IMR-90 (cell line): ENCODE data around the gene SSH2. TPM values are rescaled to one million over a fixed set of nuclear protein-coding genes. Genes with fewer than 3 reads are reported as not detected.

Source experiments
- ATAC-seq: fragments of 200-7000 bp; cut with Tn5 transposase; 2 replicates; pipeline ENCODE4 v1.9.1; 2020; ENCODE audit warnings: low read depth, mild to moderate bottlenecking, moderate library complexity
- BruUV-seq: library from RNA; stranded (reverse); fragments of 400-500 nt; replicated peaks from 2 replicates; lab custom pipeline; 2021; lab: Mats Ljungman, UMichigan
- CTCF ChIA-PET: fragments of 300-600 bp; formaldehyde crosslinking; extraction: SDS; loops from one replicate; lab custom pipeline; 2021; ENCODE audit warnings: antibody characterized with exemption; lab: Yijun Ruan, JAX
- POLR2A ChIA-PET: fragments of 300-600 bp; sonication (Branson Sonifier 250); formaldehyde crosslinking; loops from one replicate; lab custom pipeline; 2022; ENCODE audit warnings: antibody characterized with exemption; ENCODE audit not compliant: unreplicated experiment; lab: Charles Lee
- DNase-seq: peaks from one replicate; pipeline ENCODE4 v3.0.0; 2013
- H2AFZ ChIP-seq: replicated peaks from 2 replicates; pipeline ENCODE3; 2013; ENCODE audit warnings: low read length, mild to moderate bottlenecking; ENCODE audit not compliant: poor library complexity
- H2AK5ac ChIP-seq: 2 replicates; pipeline ENCODE4 v1.6.1; 2013; ENCODE audit warnings: low read depth, low read length, inconsistent platforms
- H2AK9ac ChIP-seq: replicated peaks from 2 replicates; pipeline ENCODE3; 2013; ENCODE audit warnings: mild to moderate bottlenecking, low read depth, low read length, moderate library complexity; ENCODE audit not compliant: poor library complexity
- H2BK120ac ChIP-seq: 2 replicates; pipeline ENCODE4 v1.6.1; 2013; ENCODE audit warnings: low read depth, low read length, inconsistent platforms
- H2BK15ac ChIP-seq: 3 replicates; pipeline ENCODE4 v1.6.1; 2013; ENCODE audit warnings: low read depth, low read length, inconsistent platforms
- H2BK20ac ChIP-seq: 2 replicates; pipeline ENCODE4 v1.6.1; 2013; ENCODE audit warnings: low read depth, mild to moderate bottlenecking, inconsistent platforms, low read length, moderate library complexity
- H2BK5ac ChIP-seq: 2 replicates; pipeline ENCODE4 v1.6.1; 2013; ENCODE audit warnings: mild to moderate bottlenecking, low read depth, low read length, inconsistent platforms; ENCODE audit not compliant: poor library complexity, severe bottlenecking
- H3K14ac ChIP-seq: replicated peaks from 2 replicates; pipeline ENCODE4 v1.6.1; 2013; ENCODE audit warnings: low read depth, low read length, inconsistent platforms
- H3K18ac ChIP-seq: 2 replicates; pipeline ENCODE4 v1.6.1; 2013; ENCODE audit warnings: low read depth, low read length, control low read depth
- H3K23ac ChIP-seq: 2 replicates; pipeline ENCODE4 v1.6.1; 2013; ENCODE audit warnings: low read depth, low read length, inconsistent platforms
- H3K27ac ChIP-seq: 2 replicates; pipeline ENCODE4 v1.5.1; 2013; ENCODE audit warnings: mild to moderate bottlenecking, control low read depth, low read length; ENCODE audit not compliant: insufficient read depth
- H3K27me3 ChIP-seq: 2 replicates; pipeline ENCODE4 v1.6.1; 2013; ENCODE audit warnings: low read length; ENCODE audit not compliant: control insufficient read depth, insufficient read depth
- H3K36me3 ChIP-seq: 2 replicates; pipeline ENCODE4 v1.6.1; 2013; ENCODE audit warnings: low read length, mixed read lengths; ENCODE audit not compliant: control insufficient read depth, insufficient read depth
- H3K4ac ChIP-seq: 2 replicates; pipeline ENCODE4 v1.6.1; 2013; ENCODE audit warnings: low read depth, low read length, inconsistent platforms
- H3K4me1 ChIP-seq: 2 replicates; pipeline ENCODE4 v1.6.1; 2013; ENCODE audit warnings: low read length, mixed read lengths; ENCODE audit not compliant: control insufficient read depth, insufficient read depth
- H3K4me2 ChIP-seq: 2 replicates; pipeline ENCODE4 v1.6.1; 2013; ENCODE audit warnings: low read depth, mild to moderate bottlenecking, control low read depth, low read length, moderate library complexity
- H3K4me3 ChIP-seq: 2 replicates; pipeline ENCODE4 v1.5.1; 2013; ENCODE audit warnings: low read depth, mild to moderate bottlenecking, control low read depth, low read length, moderate library complexity; ENCODE audit not compliant: insufficient read depth
- H3K56ac ChIP-seq: 2 replicates; pipeline ENCODE4 v1.6.1; 2013; ENCODE audit warnings: low read length, inconsistent platforms; ENCODE audit not compliant: insufficient read depth; ENCODE audit errors: extremely low read depth
- H3K79me1 ChIP-seq, 2 experiments: 2 replicates each; pipeline ENCODE4 v1.6.1; 2013; ENCODE audit warnings: low read length in 2 of 2, inconsistent platforms in 1 of 2, low read depth in 1 of 2
- H3K9ac ChIP-seq: 2 replicates; pipeline ENCODE4 v1.6.1; 2013; ENCODE audit warnings: low read depth, low read length, control low read depth
- H3K9me1 ChIP-seq: 2 replicates; pipeline ENCODE4 v1.6.1; 2013; ENCODE audit warnings: low read length, inconsistent platforms; ENCODE audit not compliant: insufficient read depth
- H3K9me3 ChIP-seq: 2 replicates; pipeline ENCODE4 v1.6.1; 2013; ENCODE audit warnings: low read length; ENCODE audit not compliant: control insufficient read depth, insufficient read depth
- H4K20me1 ChIP-seq: 2 replicates; pipeline ENCODE4 v1.6.1; 2013; ENCODE audit warnings: low read length, inconsistent platforms; ENCODE audit not compliant: insufficient read depth
- H4K5ac ChIP-seq: 2 replicates; pipeline ENCODE4 v1.6.1; 2013; ENCODE audit warnings: mild to moderate bottlenecking, low read depth, low read length, control low read depth
- H4K8ac ChIP-seq, 2 experiments: 2 replicates each; pipeline ENCODE4 v1.6.1; 2013; ENCODE audit warnings: low read depth in 2 of 2, low read length in 2 of 2, control low read depth in 1 of 2, inconsistent platforms in 1 of 2
- H4K91ac ChIP-seq: 2 replicates; pipeline ENCODE4 v1.6.1; 2013; ENCODE audit warnings: low read depth, low read length, inconsistent platforms; ENCODE audit not compliant: insufficient read depth
- CEBPB ChIP-seq: IDR thresholded peaks from 2 replicates; pipeline ENCODE4 v1.6.1; 2012; ENCODE audit warnings: low read depth, low read length, improper control_type of control experiment
- MAFK ChIP-seq: IDR thresholded peaks from 2 replicates; pipeline ENCODE4 v1.6.1; 2012; ENCODE audit warnings: low read depth, low read length, improper control_type of control experiment
- MAZ ChIP-seq: IDR thresholded peaks from 2 replicates; pipeline ENCODE4 v1.6.1; 2012; ENCODE audit warnings: low read depth, mild to moderate bottlenecking, low read length, improper control_type of control experiment, moderate library complexity, borderline replicate concordance
- RAD21 ChIP-seq: IDR thresholded peaks from 2 replicates; pipeline ENCODE4 v1.6.1; 2012; ENCODE audit warnings: low read length, improper control_type of control experiment
- RCOR1 ChIP-seq: IDR thresholded peaks from 2 replicates; pipeline ENCODE4 v1.6.1; 2012; ENCODE audit warnings: mild to moderate bottlenecking, low read length, improper control_type of control experiment; ENCODE audit not compliant: insufficient replicate concordance
- RFX5 ChIP-seq: IDR thresholded peaks from 2 replicates; pipeline ENCODE4 v1.8.0; 2012; ENCODE audit warnings: low read depth, mild to moderate bottlenecking, low read length, moderate library complexity
- USF2 ChIP-seq: fragments of 150-350 bp; IDR thresholded peaks from 2 replicates; pipeline ENCODE4 v1.6.1; 2017; ENCODE audit warnings: mild to moderate bottlenecking, antibody characterized with exemption, low read length, low read depth
- WGBS, 2 experiments: methylation state at CpG; one replicate each; pipeline versions ENCODE4 v1.1.5 to v1.1.7; 2013; ENCODE audit warnings: missing lambda C conversion rate in 2 of 2; ENCODE audit not compliant: insufficient read length in 1 of 2; ENCODE audit errors: extremely low coverage in 2 of 2; 5-methylcytosine and 5-hydroxymethylcytosine counted together
- dilution Hi-C: fragments of 300-500 bp; cut with HindIII; formaldehyde crosslinking; loops from one replicate; pipeline ENCODE4 v1.14.3; 2018; ENCODE audit warnings: low sequenced_read_pairs; ENCODE audit not compliant: unreplicated experiment
- in situ Hi-C: fragments of 300-500 bp; cut with MboI; formaldehyde crosslinking; loops from 3 replicates; pipeline ENCODE4 v1.14.3; 2019; ENCODE audit warnings: low sequenced_read_pairs, inconsistent platforms, mixed read lengths
- intact Hi-C: fragments of 100-400 bp; cut with micrococcal nuclease; formaldehyde crosslinking; loops from 2 replicates; pipeline ENCODE4 v1.10.0; 2022
- polyA plus RNA-seq, 3 experiments: library from polyadenylated mRNA; depleted of rRNA; stranded (reverse); fragments of >200 nt; gene quantifications; 2 replicates each; pipeline ENCODE4 v1.2.3, GENCODE V29; 2012; ENCODE audit warnings: low replicate concordance in 1 of 3
- total RNA-seq: library from RNA; depleted of rRNA; stranded (reverse); fragments of >200 nt; gene quantifications from 2 replicates; pipeline ENCODE4 v1.2.3, GENCODE V29; 2012

Gene SSH2
- total and polyA plus RNA-seq, 2 of the 4 experiments (the other 2 are of a cell fraction), result 9.3 TPM

- ChIA-PET POLR2A (no interaction called here), CTCF (interaction anchor here (0.7 to 1.5 kb wide), 2 partner anchors 58 to 135 kb away, joined by 4 to 5 read pairs; no protein-coding TSS in a partner anchor)
- no peak overlapping the region for H3K18ac ChIP-seq
- no peak overlapping the region for H2AK5ac ChIP-seq
- no peak for ATAC-seq
- H4K8ac ChIP-seq, result no peak overlapping the region
- peaks cover 9 to 29% of the 10 kb centered on the region in 2 experiments for H3K79me1 ChIP-seq
- no peaks in the 10 kb centered on the region for H3K27me3 ChIP-seq
- no peak overlapping the region for H3K4me2 ChIP-seq
- H3K9me1 ChIP-seq, result no peaks in the 10 kb centered on the region
- no peak for TF ChIP-seq USF2
- no peak for TF ChIP-seq RCOR1
- TF ChIP-seq CEBPB, result no peak
- TF ChIP-seq RFX5, result no peak
- TF ChIP-seq MAZ, result no peak
- TF ChIP-seq RAD21, result no peak
- TF ChIP-seq MAFK, result no peak
- no peak overlapping the region for H4K91ac ChIP-seq
- dilution Hi-C loops, result no loop called here
- no peak overlapping the region for H3K56ac ChIP-seq
- H2BK20ac ChIP-seq, result no peak overlapping the region
- in situ Hi-C loops, result no loop called here
- no peak overlapping the region for H3K14ac ChIP-seq
- peaks cover 3% of the 10 kb centered on the region; the same call in 1 of the 2 replicates for H4K20me1 ChIP-seq
- WGBS, 2 experiments, result no CpG with 5 or more reads among the region's 2 CpGs
- no peak overlapping the region for H3K9ac ChIP-seq
- H2AK9ac ChIP-seq, result no peak overlapping the region
- no peak overlapping the region for H4K5ac ChIP-seq
- no peak overlapping the region for H2AFZ ChIP-seq
- no peak overlapping the region for H3K27ac ChIP-seq
- H2BK5ac ChIP-seq, result no peak overlapping the region
- no peak overlapping the region for H3K4ac ChIP-seq
- DNase-seq, result no peak
- 0 out of 2 replicates have a peak, but pooled peaks cover 2% of the 10 kb centered on the region for H3K4me1 ChIP-seq
- no peak overlapping the region for H3K4me3 ChIP-seq
- intact Hi-C loops, result no loop called here
- H3K9me3 ChIP-seq, result no peaks in the 10 kb centered on the region
- no peak overlapping the region for H2BK120ac ChIP-seq
- BruUV-seq, result no TSS peak
- H2BK15ac ChIP-seq, result no peak overlapping the region
- H3K23ac ChIP-seq, result no peak overlapping the region
- H3K36me3 ChIP-seq, result no peaks in the 10 kb centered on the region
Observed at GRCh38 chr17:29873476-29873875, 56.6 kb downstream of the SSH2 start.
